GM19099 (cell line): ENCODE data around the gene PAX2.

Experiments used
- POLR2A ChIP-seq: IDR thresholded peaks from 3 replicates; pipeline ENCODE4 v1.6.1; 2011; ENCODE audit warnings: low read depth; ENCODE audit not compliant: insufficient read length; ENCODE audit errors: extremely low read depth

The PAX2 gene

GRCh38 chr10:100780324-100780723 is 34.9 kb downstream of the PAX2 start:
- TF ChIP-seq POLR2A = no peak

GRCh38 chr10:100781145-100781665 is 35.8 kb downstream of the PAX2 start:
- no peak for TF ChIP-seq POLR2A

- no peak for TF ChIP-seq POLR2A
These were observed 37.3 kb downstream of the PAX2 start for GRCh38 chr10:100782461-100783244.

DNA sequence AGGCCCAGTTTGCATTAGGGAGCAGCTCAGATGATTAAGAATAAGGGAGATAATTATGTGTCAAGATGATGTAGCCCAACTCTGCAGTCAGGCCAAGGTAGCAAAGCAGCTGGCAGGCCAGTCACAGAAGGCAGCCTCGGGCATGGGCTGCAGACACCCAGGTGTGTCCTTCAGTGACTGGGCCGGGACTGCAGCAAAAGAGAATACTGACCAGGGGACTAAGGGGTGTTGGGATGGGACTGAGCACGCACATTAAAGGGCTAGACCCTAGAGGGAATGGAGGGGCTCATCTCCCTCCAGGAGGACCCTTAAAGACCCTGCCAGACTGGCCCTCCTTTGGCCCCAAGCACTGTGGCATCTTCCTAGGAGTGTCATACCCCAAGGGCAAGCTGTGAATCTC is 38.7 kb downstream of the PAX2 start:
- TF ChIP-seq POLR2A = no peak

- TF ChIP-seq POLR2A = no peak
These were observed 41.2 kb downstream of the PAX2 start for GRCh38 chr10:100786591-100786990.

- TF ChIP-seq POLR2A = no peak
These were observed 42.9 kb downstream of the PAX2 start for GRCh38 chr10:100788002-100788903.

DNA sequence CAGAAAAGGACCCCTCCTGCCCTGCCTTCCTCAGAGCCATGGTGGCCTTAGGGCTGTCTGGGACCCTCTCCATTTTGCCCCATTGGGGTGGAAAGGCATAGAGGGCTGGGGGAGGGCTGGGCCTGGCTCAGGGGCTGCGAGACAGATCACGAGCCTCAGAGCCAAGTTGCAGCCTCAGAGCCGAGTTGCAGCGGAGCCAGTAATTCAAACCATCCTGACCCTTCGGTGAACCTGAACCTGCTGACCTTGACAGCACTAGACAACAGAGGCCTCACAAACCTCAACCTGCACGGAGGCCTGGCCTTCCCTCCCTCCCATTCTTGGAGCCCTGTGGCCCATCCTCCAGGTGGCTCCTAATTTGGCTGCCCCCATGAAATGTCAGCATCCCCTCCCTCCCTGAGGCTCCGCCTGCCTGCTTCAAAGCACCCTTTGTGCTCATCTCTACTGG is 45.4 kb downstream of the PAX2 start:
- no peak for TF ChIP-seq POLR2A

DNA sequence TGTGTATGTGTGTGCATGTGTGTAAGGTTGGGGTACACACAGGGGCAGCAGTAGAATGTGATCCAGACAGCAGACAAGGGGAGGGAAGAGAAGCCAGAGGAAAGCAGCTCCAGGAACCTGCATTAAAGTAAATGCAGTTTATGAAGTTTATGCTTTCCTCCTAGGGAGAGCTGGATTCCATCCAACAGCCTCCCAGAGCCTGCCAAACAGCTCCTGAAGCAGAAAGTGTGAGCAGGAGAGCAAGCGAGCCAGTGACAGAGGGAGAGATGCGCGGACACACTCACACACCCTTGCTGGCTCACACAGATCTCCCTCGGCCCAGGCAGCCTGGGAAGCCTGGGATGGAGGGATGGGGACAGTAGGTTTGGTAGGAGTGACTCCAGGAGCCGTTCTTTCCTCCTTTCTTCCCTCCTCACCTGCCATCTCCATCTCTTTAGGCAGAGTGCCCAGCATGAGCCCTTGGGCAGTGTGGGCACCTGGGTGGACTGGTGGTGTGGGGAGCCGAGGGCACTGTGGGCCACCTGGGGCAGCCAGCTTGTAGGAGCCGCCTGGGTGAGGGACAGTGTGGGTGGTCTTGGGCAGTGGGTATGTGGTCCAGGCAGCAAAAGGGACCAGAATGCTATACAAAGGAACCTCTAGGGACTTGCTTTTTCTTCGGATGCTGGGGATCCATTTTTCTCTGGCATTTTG is 46.1 kb downstream of the PAX2 start:
- TF ChIP-seq POLR2A = no peak

- no peak for TF ChIP-seq POLR2A
These were observed 47.2 kb downstream of the PAX2 start for GRCh38 chr10:100792574-100792973.

- no peak for TF ChIP-seq POLR2A
These were observed 47.7 kb downstream of the PAX2 start for GRCh38 chr10:100793055-100793454.

GRCh38 chr10:100799881-100800280 is 54.5 kb downstream of the PAX2 start:
- TF ChIP-seq POLR2A = no peak

- TF ChIP-seq POLR2A = no peak
These were observed 55.5 kb downstream of the PAX2 start for GRCh38 chr10:100800931-100801330.

GRCh38 chr10:100802196-100802595 is 56.8 kb downstream of the PAX2 start:
- TF ChIP-seq POLR2A = no peak

DNA sequence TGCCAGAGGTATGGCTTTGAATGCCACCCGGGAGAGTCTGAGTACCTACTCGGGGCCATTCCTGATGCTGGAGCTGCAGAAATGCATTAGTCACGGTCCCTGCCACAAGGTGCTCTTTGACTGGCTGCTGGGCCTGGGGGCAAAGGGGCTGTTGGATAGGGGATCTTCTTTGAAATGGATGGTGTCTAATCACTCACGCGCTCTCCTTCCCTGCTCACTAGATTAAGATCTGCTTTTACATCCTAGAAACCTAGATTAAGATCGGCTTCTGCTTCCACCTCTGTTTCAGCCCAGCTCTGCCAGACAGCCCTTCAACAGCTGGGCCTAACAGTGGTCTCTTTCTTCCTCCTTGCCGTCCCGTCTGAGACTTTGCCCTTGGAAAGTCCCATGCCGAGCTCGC is 57.2 kb downstream of the PAX2 start:
- TF ChIP-seq POLR2A = no peak

DNA sequence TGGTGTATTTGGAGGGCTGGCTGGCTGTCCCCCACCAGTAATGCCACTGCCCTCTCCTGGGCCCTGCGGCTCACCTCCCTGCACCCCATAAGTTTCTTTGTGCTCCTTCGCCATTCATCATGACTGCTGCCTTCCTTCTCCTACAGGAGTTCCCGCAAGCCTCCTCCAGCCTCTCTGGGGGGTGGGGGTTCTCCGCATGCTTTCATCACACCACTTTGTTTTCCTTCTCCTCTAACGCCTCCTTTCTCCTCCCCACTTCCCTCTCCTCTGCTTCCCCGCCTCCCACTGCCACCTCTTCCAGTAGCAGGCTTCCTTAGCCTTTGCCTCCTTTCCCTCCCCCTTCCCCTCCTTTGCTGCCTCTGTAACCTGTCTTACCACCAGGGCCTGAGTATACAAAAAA is 58.1 kb downstream of the PAX2 start:
- TF ChIP-seq POLR2A = no peak
